G401 (cell line): ENCODE measurements around the gene CCSER1. TPM values are rescaled to one million over a fixed set of nuclear protein-coding genes. Genes with fewer than 3 reads are reported as not detected.
"Not testable (repeated sequence)": the region's sequence is repeated elsewhere in the genome, so short reads cannot be mapped to it uniquely, and the experiment has no call there.

Source experiments
- DNase-seq: peaks from one replicate; pipeline ENCODE4 v3.0.0-alpha.2; 2015; ENCODE audit warnings: low spot score
- in situ Hi-C: cut with HindIII; loops from 2 replicates; pipeline ENCODE4 v1.10.0; 2016; ENCODE audit warnings: low sequenced_read_pairs, mixed read lengths
- total RNA-seq: library from RNA; depleted of rRNA; stranded (reverse); fragments of >200 nt; shearing (Covaris generic); gene quantifications from 2 replicates; pipeline ENCODE4 v1.2.3, GENCODE V29; 2014

The CCSER1 gene
- total RNA-seq, 1 experiment from 2014 or later, result 16.9 TPM

GRCh38 chr4:90730752-90731151, 603.6 kb downstream of the CCSER1 start:
- in situ Hi-C loops, result no loop called here
- no peak for DNase-seq

- no peak for DNase-seq
- in situ Hi-C loops, result no loop called here
Measured at GRCh38 chr4:90733211-90733610, 606.0 kb downstream of the CCSER1 start.

GRCh38 chr4:90745176-90745575, 618.0 kb downstream of the CCSER1 start:
- DNase-seq, result no peak
- in situ Hi-C loops, result no loop called here

- DNase-seq, result no peak
- in situ Hi-C loops, result no loop called here
Measured at GRCh38 chr4:90753068-90753467, 625.9 kb downstream of the CCSER1 start.

- in situ Hi-C loops, result no loop called here
- no peak for DNase-seq
Measured at GRCh38 chr4:90757534-90758060, 630.4 kb downstream of the CCSER1 start.

- no peak for DNase-seq
- in situ Hi-C loops, result no loop called here
Measured at GRCh38 chr4:90760059-90760458, 632.9 kb downstream of the CCSER1 start.

GRCh38 chr4:90766837-90767236, 639.6 kb downstream of the CCSER1 start:
- in situ Hi-C loops, result no loop called here
- no peak for DNase-seq

GRCh38 chr4:90769251-90769650, 642.1 kb downstream of the CCSER1 start:
- no peak for DNase-seq
- in situ Hi-C loops, result no loop called here

GRCh38 chr4:90780193-90780592, 653.0 kb downstream of the CCSER1 start:
- in situ Hi-C loops, result no loop called here
- no peak for DNase-seq

- DNase-seq, result no peak
- in situ Hi-C loops, result no loop called here
Measured at GRCh38 chr4:90786602-90787001, 659.4 kb downstream of the CCSER1 start.

GRCh38 chr4:90792696-90793095, 665.5 kb downstream of the CCSER1 start:
- DNase-seq, result no peak
- in situ Hi-C loops, result no loop called here

GRCh38 chr4:90798948-90799347, 671.8 kb downstream of the CCSER1 start:
- in situ Hi-C loops, result no loop called here
- no peak for DNase-seq

- in situ Hi-C loops, result no loop called here
- DNase-seq, result no peak
Measured at GRCh38 chr4:90799895-90800294, 672.7 kb downstream of the CCSER1 start.

- no peak for DNase-seq
- in situ Hi-C loops, result no loop called here
Measured at GRCh38 chr4:90815569-90815968, 688.4 kb downstream of the CCSER1 start.

- no peak for DNase-seq
- in situ Hi-C loops, result no loop called here
Measured at GRCh38 chr4:90816754-90817153, 689.6 kb downstream of the CCSER1 start.

GRCh38 chr4:90824266-90825150, 697.3 kb downstream of the CCSER1 start:
- in situ Hi-C loops, result no loop called here
- DNase-seq, result no peak

GRCh38 chr4:90825849-90826248, 698.7 kb downstream of the CCSER1 start:
- in situ Hi-C loops, result no loop called here
- DNase-seq, result no peak

GRCh38 chr4:90833706-90834105, 706.5 kb downstream of the CCSER1 start:
- DNase-seq, result no peak
- in situ Hi-C loops, result no loop called here

GRCh38 chr4:90837241-90837640, 710.0 kb downstream of the CCSER1 start:
- in situ Hi-C loops, result no loop called here
- DNase-seq, result no peak

GRCh38 chr4:90838859-90839258, 711.7 kb downstream of the CCSER1 start:
- DNase-seq, in situ Hi-C loops: not testable (repeated sequence)

- in situ Hi-C loops, result no loop called here
- no peak for DNase-seq
Measured at GRCh38 chr4:90840291-90840690, 713.1 kb downstream of the CCSER1 start.
